HG03135 (cell line): ENCODE data around the gene DPYD.

ENCODE experiments used
- ATAC-seq: cut with Tn5 transposase; IDR thresholded peaks from one replicate; pipeline ENCODE4 v1.9.1; 2021; ENCODE audit warnings: mild to moderate bottlenecking, moderate library complexity; ENCODE audit not compliant: unreplicated experiment

The DPYD gene

DNA sequence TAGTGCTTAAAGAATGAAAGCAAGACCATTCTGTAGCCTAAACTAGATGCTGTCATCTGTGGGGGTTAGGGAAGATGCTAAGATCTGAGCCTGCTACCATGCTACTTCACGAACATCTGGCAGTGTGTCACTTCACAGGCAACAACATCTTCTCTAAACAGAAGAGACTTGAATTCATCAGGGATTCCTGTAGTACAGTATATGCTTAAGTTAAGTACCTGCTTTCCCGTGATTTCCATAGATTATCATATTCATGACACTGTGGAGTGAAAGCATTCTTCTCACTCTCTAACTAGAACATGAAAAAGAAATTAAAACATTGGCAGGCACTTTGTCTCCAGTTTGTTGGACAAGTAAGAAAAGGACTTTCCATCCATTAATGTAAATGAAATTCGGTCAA is 808.4 kb downstream of the DPYD start:
- ATAC-seq: no peak

DNA sequence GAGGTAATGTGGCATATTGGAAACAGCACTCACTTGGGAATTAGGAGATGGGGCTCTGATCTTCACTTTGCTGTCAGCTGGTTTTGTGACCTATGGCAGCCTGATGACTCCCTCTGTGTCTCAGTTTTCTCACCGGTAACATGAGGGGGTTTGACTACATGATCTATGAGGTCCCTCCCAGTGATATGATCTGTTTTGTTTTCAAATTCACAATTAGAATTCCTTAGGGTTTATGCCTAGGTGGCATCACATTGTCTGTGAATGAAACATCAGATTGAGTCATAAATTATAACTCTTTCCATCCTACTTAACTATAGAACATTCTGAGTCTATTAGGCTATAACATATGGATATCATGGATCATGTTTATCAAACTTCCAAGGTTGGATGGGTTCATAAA is 812.7 kb downstream of the DPYD start:
- no peak for ATAC-seq

DNA sequence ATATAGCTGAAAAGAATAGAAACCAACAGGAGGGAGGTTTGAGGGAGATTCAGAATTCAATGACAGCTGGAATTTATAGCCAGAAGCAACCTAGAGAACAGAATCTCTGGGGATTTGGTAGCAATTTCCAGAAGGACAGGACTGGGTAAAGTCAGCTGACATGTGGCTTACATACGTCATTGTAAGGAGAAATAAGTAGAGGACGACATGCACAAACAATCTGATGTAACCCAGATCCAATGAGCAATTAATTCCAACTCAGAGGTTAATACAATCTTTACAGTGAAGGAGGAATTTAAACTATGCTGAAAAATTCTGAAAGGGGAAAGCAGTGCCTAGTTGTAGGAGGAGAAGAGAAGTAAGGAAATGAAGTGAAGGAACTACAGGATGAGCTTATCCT is 815.3 kb downstream of the DPYD start:
- ATAC-seq: no peak

- no peak for ATAC-seq
These were observed 819.3 kb downstream of the DPYD start for GRCh38 chr1:97101509-97101908.

DNA sequence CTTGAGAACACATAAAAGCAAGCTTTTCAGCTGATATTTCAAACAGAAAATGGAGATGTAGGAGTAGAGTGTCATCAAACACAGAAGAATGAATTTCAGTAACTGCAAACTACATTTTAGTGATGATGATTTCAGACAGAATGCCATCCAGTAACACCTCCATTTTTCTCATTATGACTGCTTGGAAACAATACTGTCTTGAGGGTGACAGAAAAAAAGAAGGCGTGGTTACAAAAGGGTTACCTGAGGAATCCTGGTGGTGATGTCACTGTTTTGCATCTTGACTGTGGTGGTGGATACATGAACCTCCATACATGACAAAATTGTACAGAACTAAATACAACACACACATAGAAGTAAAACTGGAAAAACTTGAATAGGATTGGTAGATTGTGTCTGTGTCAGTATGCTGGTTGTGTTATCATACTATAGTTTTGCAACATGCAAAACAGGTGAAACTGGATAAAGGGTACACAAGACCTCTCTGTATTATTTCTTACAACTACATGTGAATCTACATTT is 823.4 kb downstream of the DPYD start:
- no peak for ATAC-seq

GRCh38 chr1:97095764-97096163 is 825.1 kb downstream of the DPYD start:
- no peak for ATAC-seq

DNA sequence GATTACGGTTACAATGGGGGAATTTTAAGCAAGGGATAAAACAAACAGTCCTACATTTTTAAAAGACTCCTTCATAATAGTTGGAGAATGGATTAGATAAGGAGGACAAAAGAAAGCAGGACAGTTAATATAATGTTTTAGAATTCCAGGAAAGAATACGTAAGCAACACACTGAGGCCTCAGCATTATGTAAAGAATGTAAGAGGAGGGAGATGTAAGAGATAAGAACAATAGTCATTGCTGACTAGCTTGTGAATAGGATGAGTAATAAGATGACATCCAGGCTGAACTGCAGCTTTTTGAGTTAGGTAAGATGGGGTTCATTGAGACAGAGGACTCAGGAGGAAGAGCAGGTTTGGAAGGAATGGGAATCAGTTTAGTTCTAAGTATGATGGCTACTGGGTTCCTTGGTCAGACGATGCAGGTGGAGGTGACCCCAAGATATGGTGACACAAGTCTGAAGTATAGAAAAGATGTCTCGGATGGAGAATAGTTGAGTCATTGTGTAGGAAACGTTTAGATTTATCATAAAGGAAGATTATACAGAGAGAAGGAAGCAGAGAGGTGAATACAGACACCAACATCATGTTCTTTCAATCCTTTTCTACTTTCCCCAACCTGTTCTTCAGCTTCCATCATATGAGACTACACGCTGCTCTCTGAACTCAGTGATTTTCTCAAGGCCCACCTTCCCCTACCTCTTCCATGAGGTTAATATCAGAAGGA is 826.4 kb downstream of the DPYD start:
- ATAC-seq: no peak

GRCh38 chr1:97093741-97094140 is 827.1 kb downstream of the DPYD start:
- ATAC-seq: no peak

DNA sequence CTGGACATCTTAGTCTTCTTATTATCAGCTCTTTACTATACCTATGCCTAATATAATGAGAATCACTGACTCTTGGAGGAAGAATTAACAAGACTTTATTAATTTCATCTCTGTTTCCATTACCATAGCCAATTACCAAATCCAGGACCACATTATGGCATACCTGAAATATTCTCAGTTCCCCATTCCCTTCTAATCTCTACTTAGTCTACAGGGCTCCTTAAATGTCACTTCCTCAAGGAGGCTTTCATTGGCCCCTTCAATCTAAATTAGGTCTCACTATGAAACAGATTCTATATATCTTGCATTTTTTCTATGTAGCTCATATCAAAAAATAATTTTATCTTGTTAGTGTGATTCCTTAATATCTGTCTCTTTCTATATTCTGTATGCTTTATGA is 828.0 kb downstream of the DPYD start:
- ATAC-seq: no peak

DNA sequence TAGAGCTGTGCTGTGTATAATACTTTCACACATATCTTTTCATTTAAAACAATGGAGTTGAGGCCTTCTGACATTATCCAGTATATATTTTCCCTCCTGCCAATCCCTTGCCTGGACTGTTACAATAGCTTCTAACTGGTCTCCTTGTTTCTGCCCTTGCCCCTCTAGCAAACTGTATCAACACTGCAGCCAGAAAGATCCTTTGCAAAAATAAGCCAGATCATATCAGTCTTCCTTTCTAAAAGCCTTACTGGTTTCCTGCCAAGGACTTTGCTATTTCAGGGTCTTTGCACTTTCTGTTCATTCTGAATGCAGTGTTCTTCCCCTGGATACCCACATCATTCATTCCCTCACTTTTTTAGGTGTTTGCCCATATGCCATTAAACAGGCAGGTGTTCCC is 829.2 kb downstream of the DPYD start:
- ATAC-seq: no peak

DNA sequence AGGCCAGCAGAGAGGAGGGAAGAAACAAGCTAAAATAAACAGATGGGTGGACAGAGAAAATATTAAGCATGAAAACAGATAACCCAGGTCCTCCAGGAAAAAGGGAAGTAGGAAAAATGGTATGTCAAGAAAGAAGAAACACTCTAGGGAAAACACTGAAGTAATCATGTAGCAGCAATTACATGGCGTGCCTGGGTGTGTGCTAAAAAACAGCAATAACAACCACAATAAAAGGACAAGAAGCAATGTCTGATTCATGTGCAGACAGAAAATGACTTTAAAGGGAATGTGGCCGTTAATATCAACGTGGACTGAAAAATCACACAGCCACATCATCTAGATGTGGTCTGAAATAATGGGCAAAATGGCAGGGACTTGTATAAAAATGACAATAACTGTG is 829.6 kb downstream of the DPYD start:
- no peak for ATAC-seq

DNA sequence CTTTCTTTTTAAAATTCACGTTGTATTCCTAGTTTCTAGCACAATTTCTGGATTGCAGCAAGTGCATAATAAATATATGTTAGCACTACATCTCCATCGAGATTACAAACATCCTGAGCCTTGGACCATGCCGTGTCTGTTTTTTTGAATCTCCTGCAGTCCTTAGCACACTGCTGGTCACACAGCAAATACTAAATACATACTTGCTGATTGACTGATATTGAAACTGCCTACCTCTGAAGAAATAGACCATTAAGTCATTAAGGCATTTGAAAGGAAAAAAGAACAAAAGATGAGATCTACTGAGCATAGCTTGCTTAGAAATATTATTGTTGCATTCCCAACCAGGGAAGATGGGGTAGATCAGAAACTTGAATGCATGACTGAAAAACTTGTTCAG is 830.1 kb downstream of the DPYD start:
- no peak for ATAC-seq

DNA sequence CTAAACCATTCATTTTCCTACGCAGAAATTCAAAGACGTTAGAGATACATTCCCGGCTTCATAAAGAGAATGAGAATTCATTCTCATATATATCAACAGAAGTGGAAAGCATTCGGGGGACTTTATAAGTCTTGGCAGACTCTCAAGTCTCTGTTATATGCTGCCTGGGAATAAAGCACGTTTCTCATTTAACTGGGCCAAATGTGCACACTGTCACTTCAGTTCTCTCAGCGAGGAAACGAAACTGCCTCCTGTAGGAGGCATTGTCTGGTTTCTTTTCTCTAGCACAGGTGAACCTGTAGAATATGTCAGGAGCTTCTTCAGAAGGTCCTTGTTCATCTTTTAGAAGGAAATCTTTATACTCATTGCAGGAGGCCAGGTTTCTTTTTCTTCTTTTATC is 831.7 kb downstream of the DPYD start:
- ATAC-seq: no peak

DNA sequence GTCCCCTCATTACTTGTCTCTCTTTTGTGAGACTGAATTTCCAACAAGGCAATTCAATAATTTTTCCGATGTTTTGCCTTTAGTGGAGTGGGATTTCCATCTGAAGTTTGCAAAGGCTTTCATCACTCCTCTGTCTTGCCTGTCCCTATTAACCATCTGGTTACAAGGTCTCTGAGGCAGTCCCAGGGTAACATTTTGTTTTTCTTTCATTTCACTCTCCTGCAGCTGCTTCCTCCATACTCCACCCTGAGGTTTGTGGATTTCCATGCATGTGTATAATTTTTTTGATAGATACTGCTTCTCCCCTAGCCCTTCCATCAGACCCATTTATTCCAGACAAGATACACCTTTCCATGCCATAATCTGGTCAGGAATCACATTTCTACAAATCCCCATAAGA is 832.4 kb downstream of the DPYD start:
- ATAC-seq: no peak

DNA sequence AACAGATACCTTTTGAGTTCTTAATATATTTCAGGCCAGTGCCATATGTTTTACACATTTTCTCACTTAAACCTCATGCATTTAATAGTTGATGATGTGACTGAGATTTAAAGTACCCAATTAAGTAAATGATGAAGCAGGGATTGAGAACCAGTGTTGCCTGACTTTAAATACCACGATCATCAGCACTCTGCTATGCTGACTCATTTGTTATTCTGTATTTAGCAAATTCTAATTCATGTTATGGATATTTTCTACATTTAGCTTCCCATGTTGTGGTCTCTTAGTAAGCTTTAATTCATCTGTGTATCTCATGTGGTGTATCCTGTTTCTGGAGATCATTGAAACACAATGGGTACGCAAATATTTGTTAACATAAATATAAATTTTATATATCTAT is 836.3 kb downstream of the DPYD start:
- no peak for ATAC-seq

DNA sequence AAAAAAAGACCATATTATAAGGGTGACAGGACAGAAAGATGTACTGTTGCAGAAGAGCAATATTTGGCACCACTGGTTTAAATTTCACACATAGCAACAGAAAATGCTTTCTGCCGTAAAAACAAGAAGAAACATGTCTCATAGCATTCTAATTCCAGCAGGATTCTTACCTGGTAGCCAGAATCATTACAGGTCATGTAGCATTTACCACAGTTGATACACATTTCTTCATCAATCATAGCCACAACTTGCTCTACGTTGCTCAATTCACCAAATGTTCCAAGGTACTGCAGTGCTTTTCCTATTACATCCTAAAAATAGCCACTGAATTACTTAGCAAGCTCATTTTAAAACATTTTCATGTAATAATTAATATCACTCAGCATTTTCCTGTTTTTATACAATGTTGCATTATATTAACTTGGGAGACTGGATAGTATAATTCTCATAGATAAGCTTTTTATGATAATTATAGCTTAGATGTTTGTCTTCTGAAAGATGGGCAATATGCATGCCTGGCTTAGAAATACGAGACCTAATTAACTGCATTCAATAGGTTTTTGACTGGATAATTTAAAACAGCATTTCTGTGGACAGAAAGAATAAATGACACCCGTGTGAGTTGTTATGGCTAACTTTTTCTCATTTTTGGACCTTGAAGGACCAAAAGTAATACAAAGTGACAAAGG is 838.5 kb downstream of the DPYD start:
- no peak for ATAC-seq

DNA sequence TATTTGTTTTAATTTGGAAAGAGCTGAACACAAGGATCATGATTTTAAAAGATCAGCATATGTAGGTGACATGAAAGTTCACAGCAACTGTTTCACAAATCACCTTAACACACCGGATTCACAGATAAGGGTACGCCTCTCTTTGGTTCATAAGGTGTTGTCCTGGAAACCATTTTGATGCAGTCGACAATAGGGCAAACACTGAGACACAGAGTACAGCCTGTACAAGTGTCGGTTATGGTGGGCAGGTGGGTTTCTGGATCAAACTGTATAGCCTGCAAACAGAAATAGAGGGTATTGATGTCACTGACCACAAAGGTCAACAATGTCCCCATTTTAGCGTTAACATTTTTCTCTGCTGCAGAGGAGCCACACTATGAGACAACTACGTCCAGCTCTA is 842.0 kb downstream of the DPYD start:
- no peak for ATAC-seq

GRCh38 chr1:97077221-97077620 is 843.6 kb downstream of the DPYD start:
- ATAC-seq: no peak

- ATAC-seq: no peak
These were observed 846.1 kb downstream of the DPYD start for GRCh38 chr1:97074771-97075170.

DNA sequence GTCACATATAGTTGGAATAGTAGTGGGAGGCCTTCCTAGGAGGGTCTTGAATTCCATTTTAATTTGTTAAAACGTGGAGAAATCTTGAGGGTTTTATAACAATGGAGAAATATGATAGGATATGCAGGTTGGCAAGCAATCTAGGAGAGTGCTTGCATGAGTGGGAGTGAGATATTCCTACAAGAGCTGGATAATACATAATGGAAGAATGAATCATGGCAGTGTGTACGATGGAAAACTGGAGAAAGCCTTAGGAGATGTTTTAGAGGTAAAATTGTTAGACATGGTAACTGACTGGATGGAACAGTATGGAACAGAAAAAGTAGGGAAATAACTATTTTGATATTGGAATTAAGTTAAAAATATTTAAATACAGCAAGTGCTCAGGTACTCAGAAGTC is 846.9 kb downstream of the DPYD start:
- no peak for ATAC-seq

DNA sequence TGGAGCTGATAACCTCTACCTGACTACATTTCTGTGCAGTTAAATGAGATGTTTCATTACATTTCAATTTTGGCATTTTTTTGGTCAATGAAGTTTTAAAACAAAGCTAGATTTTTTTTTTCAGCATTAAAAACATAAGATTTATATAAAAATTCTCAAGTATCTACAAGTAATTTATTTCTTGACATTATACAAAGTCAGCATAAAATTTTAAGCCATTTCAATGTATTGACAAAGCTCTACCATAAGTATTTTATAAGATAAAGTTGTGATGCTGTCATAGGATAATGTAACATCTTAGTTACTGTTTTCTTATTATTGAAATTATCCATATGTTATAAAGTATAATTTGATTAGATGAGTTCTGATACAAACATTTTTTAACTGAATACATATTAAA is 847.7 kb downstream of the DPYD start:
- no peak for ATAC-seq

- ATAC-seq: no peak
These were observed 849.7 kb downstream of the DPYD start for GRCh38 chr1:97071173-97071572.

- no peak for ATAC-seq
These were observed 850.5 kb downstream of the DPYD start for GRCh38 chr1:97070376-97070775.
